Measurements from ENCODE around the gene SIGLEC11.

SIGLEC11 gene

GRCh38 chr19:49950956-49951526, 9.9 kb downstream of the SIGLEC11 start:
- DNase-seq, result no peak

GRCh38 chr19:49950590-49950948, 10.4 kb downstream of the SIGLEC11 start:
- DNase-seq, result no peak

GRCh38 chr19:49949742-49950589, 11.0 kb downstream of the SIGLEC11 start:
- no peak for DNase-seq

- DNase-seq, result no peak
These were observed 14.6 kb downstream of the SIGLEC11 start for GRCh38 chr19:49946415-49946814.

GRCh38 chr19:49944567-49944966, 16.4 kb downstream of the SIGLEC11 start:
- DNase-seq, result peak; percentile 67

- DNase-seq, result no peak
These were observed 20.5 kb downstream of the SIGLEC11 start for GRCh38 chr19:49940482-49940791.

GRCh38 chr19:49939721-49940481, 21.1 kb downstream of the SIGLEC11 start:
- no peak for DNase-seq

- no peak for DNase-seq
These were observed 22.3 kb downstream of the SIGLEC11 start for GRCh38 chr19:49938662-49939061.

- peak; percentile 81 for DNase-seq
These were observed 23.1 kb downstream of the SIGLEC11 start for GRCh38 chr19:49937750-49938381.

- DNase-seq, result no peak
These were observed 24.4 kb downstream of the SIGLEC11 start for GRCh38 chr19:49936549-49936948.

GRCh38 chr19:49933643-49934042, 27.3 kb downstream of the SIGLEC11 start:
- DNase-seq, result no peak

- peak; percentile 47 for DNase-seq
These were observed 28.2 kb downstream of the SIGLEC11 start for GRCh38 chr19:49932731-49933131.

GRCh38 chr19:49932041-49932451, 28.9 kb downstream of the SIGLEC11 start:
- DNase-seq, result peak; percentile 16

GRCh38 chr19:49931293-49932040, 29.5 kb downstream of the SIGLEC11 start:
- DNase-seq, result no peak

- no peak for DNase-seq
These were observed 30.4 kb downstream of the SIGLEC11 start for GRCh38 chr19:49930483-49931011.

GRCh38 chr19:49929611-49930482, 31.1 kb downstream of the SIGLEC11 start:
- DNase-seq, result peak; percentile 97

- DNase-seq, result peak; percentile 93
These were observed 31.8 kb downstream of the SIGLEC11 start, which contains the start of the genes ATF5 and NUP62 for GRCh38 chr19:49929121-49929610. Gene ATF5 (plus strand): TSS chr19:49929205. CDS start chr19:49930851, 1,646 bp downstream. Gene NUP62 (minus strand): TSS chr19:49929504. CDS start chr19:49909807, 19,697 bp downstream.

GRCh38 chr19:49927526-49928264, 33.3 kb downstream of the SIGLEC11 start:
- DNase-seq, result no peak

GRCh38 chr19:49926515-49926914, 34.5 kb downstream of the SIGLEC11 start:
- no peak for DNase-seq

GRCh38 chr19:49925486-49925885, 35.5 kb downstream of the SIGLEC11 start:
- DNase-seq, result no peak

Data from activated CD4-positive, alpha-beta T cell treated with anti-CD3 and anti-CD28 coated beads, Interleukin-2, amount 50 U/mL, for 16 hours (primary cell).